AG09309 (cell line): Measurements from ENCODE around the gene CADPS2.

Experiments
- DNase-seq: peaks from one replicate; pipeline ENCODE4 v3.0.0-alpha.2; 2010; ENCODE audit warnings: low read depth
- H3K4me3 ChIP-seq: 2 replicates; pipeline ENCODE4 v1.5.1; 2011; ENCODE audit warnings: mild to moderate bottlenecking, low read depth, low read length, moderate library complexity; ENCODE audit not compliant: control insufficient read depth
- CTCF ChIP-seq: IDR thresholded peaks from 2 replicates; pipeline ENCODE4 v1.5.1; 2011; ENCODE audit warnings: mild to moderate bottlenecking, low read depth, low read length, inconsistent platforms; ENCODE audit not compliant: insufficient read depth, control insufficient read depth; ENCODE audit errors: missing control alignments

Gene CADPS2

GRCh38 chr7:122884186-122884585 lies 2.1 kb downstream of the CADPS2 start:
- no peak overlapping the region for H3K4me3 ChIP-seq
- no peak for DNase-seq
- no peak for TF ChIP-seq CTCF

- H3K4me3 ChIP-seq: no peak overlapping the region
- TF ChIP-seq CTCF: no peak
Observed at GRCh38 chr7:122883049-122883680, 3.1 kb downstream of the CADPS2 start.

GRCh38 chr7:122881324-122881723 lies 4.9 kb downstream of the CADPS2 start:
- DNase-seq: no peak
- no peak for TF ChIP-seq CTCF
- no peak overlapping the region for H3K4me3 ChIP-seq

More at GRCh38 chr7:122883049-122883680, 3.1 kb downstream of the CADPS2 start:
- DNase-seq: no peak

- DNase-seq: no peak
- TF ChIP-seq CTCF: no peak
- no peak overlapping the region for H3K4me3 ChIP-seq
Observed at GRCh38 chr7:122869260-122869659, 17.0 kb downstream of the CADPS2 start.

GRCh38 chr7:122867471-122867980 lies 18.7 kb downstream of the CADPS2 start:
- no peak for TF ChIP-seq CTCF
- no peak overlapping the region for H3K4me3 ChIP-seq
- DNase-seq: no peak

- DNase-seq: no peak
- no peak for TF ChIP-seq CTCF
- H3K4me3 ChIP-seq: no peak overlapping the region
Observed at GRCh38 chr7:122864838-122865237, 21.4 kb downstream of the CADPS2 start.
